GM21825 (cell line): ENCODE data around the gene ADCY4.
"Not testable (repeated sequence)": the region's sequence is repeated elsewhere in the genome, so short reads cannot be mapped to it uniquely, and the experiment has no call there.

Experiments used
- ATAC-seq: cut with Tn5 transposase; IDR thresholded peaks from one replicate; pipeline ENCODE4 v1.9.1; 2021; ENCODE audit warnings: mild to moderate bottlenecking, moderate library complexity; ENCODE audit not compliant: unreplicated experiment

Gene ADCY4

GRCh38 chr14:24340606-24341005 lies 5.7 kb upstream of the ADCY4 start:
- ATAC-seq, result no peak

GRCh38 chr14:24339284-24340151 lies 4.6 kb upstream of the ADCY4 start, which contains the start of gene RIPK3:
Gene RIPK3 (minus strand): TSS chr14:24339991. CDS start chr14:24339826, 165 bp downstream.
- peak; percentile 84 for ATAC-seq

- no peak for ATAC-seq
Observed at GRCh38 chr14:24338843-24339242, 4.0 kb upstream of the ADCY4 start.

- no peak for ATAC-seq
Observed at GRCh38 chr14:24337824-24338175, 2.9 kb upstream of the ADCY4 start.

- no peak for ATAC-seq
Observed at GRCh38 chr14:24337144-24337823, 2.4 kb upstream of the ADCY4 start.

GRCh38 chr14:24335461-24336171 lies 745 bp upstream of the ADCY4 start:
- no peak for ATAC-seq

GRCh38 chr14:24332268-24332993 lies 2.4 kb downstream of the ADCY4 start:
- ATAC-seq, result peak; percentile 82

GRCh38 chr14:24331731-24332267 lies 3.1 kb downstream of the ADCY4 start:
- no peak for ATAC-seq

GRCh38 chr14:24330973-24331674 lies 3.7 kb downstream of the ADCY4 start:
- ATAC-seq, result no peak

GRCh38 chr14:24329736-24330135 lies 5.1 kb downstream of the ADCY4 start:
- ATAC-seq, result no peak

- no peak for ATAC-seq
Observed at GRCh38 chr14:24329073-24329663, 5.7 kb downstream of the ADCY4 start.

GRCh38 chr14:24327914-24328313 lies 7.0 kb downstream of the ADCY4 start:
- not testable (repeated sequence) for ATAC-seq

- no peak for ATAC-seq
Observed at GRCh38 chr14:24327303-24327702, 7.6 kb downstream of the ADCY4 start.

- ATAC-seq, result no peak
Observed at GRCh38 chr14:24325963-24326362, 8.9 kb downstream of the ADCY4 start.

GRCh38 chr14:24325041-24325530 lies 9.8 kb downstream of the ADCY4 start:
- ATAC-seq, result no peak

GRCh38 chr14:24324024-24324423 lies 10.8 kb downstream of the ADCY4 start:
- ATAC-seq, result no peak

GRCh38 chr14:24323341-24323740 lies 11.5 kb downstream of the ADCY4 start:
- no peak for ATAC-seq

GRCh38 chr14:24322672-24323071 lies 12.2 kb downstream of the ADCY4 start:
- ATAC-seq, result no peak

GRCh38 chr14:24321212-24321975 lies 13.5 kb downstream of the ADCY4 start:
- ATAC-seq, result no peak
